Neuron (in vitro differentiated cells): ENCODE data around the gene FHL5.
"Not testable (repeated sequence)": the region's sequence is repeated elsewhere in the genome, so short reads cannot be mapped to it uniquely, and the experiment has no call there.

Source experiments
- H2AFZ ChIP-seq: one replicate; pipeline ENCODE4 v1.6.1; 2013; ENCODE audit warnings: low read depth, mild to moderate bottlenecking, inconsistent platforms, low read length, moderate library complexity
- H3K27me3 ChIP-seq: one replicate; pipeline ENCODE4 v1.6.1; 2013; ENCODE audit warnings: low read length; ENCODE audit not compliant: insufficient read depth
- H3K36me3 ChIP-seq: one replicate; pipeline ENCODE4 v1.6.1; 2013; ENCODE audit warnings: low read length; ENCODE audit not compliant: insufficient read depth
- H3K4me1 ChIP-seq: one replicate; pipeline ENCODE4 v1.6.1; 2013; ENCODE audit warnings: low read length; ENCODE audit not compliant: insufficient read depth
- H3K4me3 ChIP-seq: 2 replicates; pipeline ENCODE4 v1.5.1; 2013; ENCODE audit warnings: mild to moderate bottlenecking, low read length, moderate library complexity
- H3K9me3 ChIP-seq: one replicate; pipeline ENCODE4 v1.6.1; 2013; ENCODE audit warnings: low read length

Gene FHL5

GRCh38 chr6:96624957-96625356 is 62.0 kb downstream of the FHL5 start:
- H2AFZ ChIP-seq, result no peak overlapping the region
- no peak overlapping the region for H3K4me3 ChIP-seq
- no peaks in the 10 kb centered on the region for H3K36me3 ChIP-seq
- no peaks in the 10 kb centered on the region for H3K4me1 ChIP-seq
- peaks cover 2% of the 10 kb centered on the region for H3K27me3 ChIP-seq
- H3K9me3 ChIP-seq, result no peaks in the 10 kb centered on the region

GRCh38 chr6:96626759-96627364 is 63.9 kb downstream of the FHL5 start:
- no peak overlapping the region for H2AFZ ChIP-seq
- no peak overlapping the region for H3K4me3 ChIP-seq
- H3K27me3 ChIP-seq, result peaks cover 2% of the 10 kb centered on the region

GRCh38 chr6:96631248-96631647 is 68.3 kb downstream of the FHL5 start:
- no peak overlapping the region for H2AFZ ChIP-seq
- H3K4me1 ChIP-seq, result no peaks in the 10 kb centered on the region
- no peaks in the 10 kb centered on the region for H3K36me3 ChIP-seq
- H3K27me3 ChIP-seq, result no peaks in the 10 kb centered on the region
- no peaks in the 10 kb centered on the region for H3K9me3 ChIP-seq
- no peak overlapping the region for H3K4me3 ChIP-seq

More at GRCh38 chr6:96626759-96627364, 63.9 kb downstream of the FHL5 start:
- Histone ChIP-seq H3K36me3 (no peaks in the 10 kb centered on the region), H3K4me1 (no peaks in the 10 kb centered on the region), H3K9me3 (no peaks in the 10 kb centered on the region)

GRCh38 chr6:96637979-96638378 is 75.1 kb downstream of the FHL5 start:
- H3K36me3 ChIP-seq, H3K9me3 ChIP-seq, H3K27me3 ChIP-seq, H2AFZ ChIP-seq, H3K4me1 ChIP-seq, H3K4me3 ChIP-seq: not testable (repeated sequence)

- H3K27me3 ChIP-seq, result no peaks in the 10 kb centered on the region
- H3K36me3 ChIP-seq, result no peaks in the 10 kb centered on the region
- H2AFZ ChIP-seq, result no peak overlapping the region
- H3K4me1 ChIP-seq, result no peaks in the 10 kb centered on the region
- H3K4me3 ChIP-seq, result no peak overlapping the region
- no peaks in the 10 kb centered on the region for H3K9me3 ChIP-seq
Measured at GRCh38 chr6:96645106-96645505, 82.2 kb downstream of the FHL5 start.

GRCh38 chr6:96649926-96650325 is 87.0 kb downstream of the FHL5 start:
- Histone ChIP-seq H3K4me3 (no peak overlapping the region), H3K9me3 (no peaks in the 10 kb centered on the region), H2AFZ (no peak overlapping the region), H3K36me3 (no peaks in the 10 kb centered on the region), H3K27me3 (peaks cover 2% of the 10 kb centered on the region), H3K4me1 (no peaks in the 10 kb centered on the region)

- Histone ChIP-seq H3K27me3 (peaks cover 2% of the 10 kb centered on the region), H3K36me3 (no peaks in the 10 kb centered on the region), H3K4me1 (no peaks in the 10 kb centered on the region), H3K9me3 (no peaks in the 10 kb centered on the region), H2AFZ (no peak overlapping the region), H3K4me3 (no peak overlapping the region)
Measured at GRCh38 chr6:96651816-96652215, 88.9 kb downstream of the FHL5 start.

- no peak overlapping the region for H2AFZ ChIP-seq
- no peaks in the 10 kb centered on the region for H3K9me3 ChIP-seq
- H3K4me3 ChIP-seq, result no peak overlapping the region
- H3K4me1 ChIP-seq, result no peaks in the 10 kb centered on the region
- H3K27me3 ChIP-seq, result peaks cover 2% of the 10 kb centered on the region
- no peaks in the 10 kb centered on the region for H3K36me3 ChIP-seq
Measured at GRCh38 chr6:96652552-96652951, 89.6 kb downstream of the FHL5 start.

GRCh38 chr6:96653181-96653580 is 90.3 kb downstream of the FHL5 start:
- Histone ChIP-seq H3K4me1 (no peaks in the 10 kb centered on the region), H2AFZ (no peak overlapping the region), H3K36me3 (no peaks in the 10 kb centered on the region), H3K27me3 (peaks cover 2% of the 10 kb centered on the region), H3K4me3 (no peak overlapping the region), H3K9me3 (no peaks in the 10 kb centered on the region)

GRCh38 chr6:96656567-96656966 is 93.6 kb downstream of the FHL5 start:
- no peak overlapping the region for H2AFZ ChIP-seq
- no peaks in the 10 kb centered on the region for H3K36me3 ChIP-seq
- H3K27me3 ChIP-seq, result peaks cover 2% of the 10 kb centered on the region
- H3K4me3 ChIP-seq, result no peak overlapping the region
- H3K4me1 ChIP-seq, result no peaks in the 10 kb centered on the region
- no peaks in the 10 kb centered on the region for H3K9me3 ChIP-seq

GRCh38 chr6:96657344-96657743 is 94.4 kb downstream of the FHL5 start:
- H2AFZ ChIP-seq, result no peak overlapping the region
- H3K4me1 ChIP-seq, result no peaks in the 10 kb centered on the region
- no peaks in the 10 kb centered on the region for H3K9me3 ChIP-seq
- peaks cover 2% of the 10 kb centered on the region for H3K27me3 ChIP-seq
- no peaks in the 10 kb centered on the region for H3K36me3 ChIP-seq
- H3K4me3 ChIP-seq, result no peak overlapping the region

- Histone ChIP-seq H3K9me3 (no peaks in the 10 kb centered on the region), H3K4me1 (no peaks in the 10 kb centered on the region), H3K4me3 (no peak overlapping the region), H3K27me3 (no peaks in the 10 kb centered on the region), H3K36me3 (no peaks in the 10 kb centered on the region), H2AFZ (no peak overlapping the region)
Measured at GRCh38 chr6:96659084-96659845, 96.3 kb downstream of the FHL5 start.
